ENCODE measurements around the gene AUTS2.
"Not testable (repeated sequence)": the region's sequence is repeated elsewhere in the genome, so short reads cannot be mapped to it uniquely, and the experiment has no call there.

AUTS2 gene

DNA sequence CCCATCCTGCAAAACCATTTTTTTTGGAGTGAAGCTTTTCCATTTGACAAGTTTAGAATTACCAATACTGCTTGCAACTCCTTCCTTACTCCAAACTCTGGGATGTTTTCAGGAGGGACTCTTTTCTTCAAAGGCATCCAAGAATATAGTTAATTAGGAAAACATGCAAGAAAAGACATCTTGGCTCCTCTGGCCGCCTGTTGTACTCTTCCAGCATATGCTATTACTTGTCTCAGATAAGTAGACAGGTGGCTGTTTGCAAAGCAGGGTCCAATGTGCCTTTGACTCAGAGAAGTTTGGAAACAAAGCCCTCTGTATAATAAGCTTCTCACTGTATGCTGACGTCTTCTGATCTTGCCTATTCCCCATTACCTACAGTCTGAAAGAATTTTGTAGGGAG is 746.5 kb downstream of the AUTS2 start:
- DNase-seq = no peak

GRCh38 chr7:70346844-70347462 is 748.7 kb downstream of the AUTS2 start:
- DNase-seq = peak; percentile 11

DNA sequence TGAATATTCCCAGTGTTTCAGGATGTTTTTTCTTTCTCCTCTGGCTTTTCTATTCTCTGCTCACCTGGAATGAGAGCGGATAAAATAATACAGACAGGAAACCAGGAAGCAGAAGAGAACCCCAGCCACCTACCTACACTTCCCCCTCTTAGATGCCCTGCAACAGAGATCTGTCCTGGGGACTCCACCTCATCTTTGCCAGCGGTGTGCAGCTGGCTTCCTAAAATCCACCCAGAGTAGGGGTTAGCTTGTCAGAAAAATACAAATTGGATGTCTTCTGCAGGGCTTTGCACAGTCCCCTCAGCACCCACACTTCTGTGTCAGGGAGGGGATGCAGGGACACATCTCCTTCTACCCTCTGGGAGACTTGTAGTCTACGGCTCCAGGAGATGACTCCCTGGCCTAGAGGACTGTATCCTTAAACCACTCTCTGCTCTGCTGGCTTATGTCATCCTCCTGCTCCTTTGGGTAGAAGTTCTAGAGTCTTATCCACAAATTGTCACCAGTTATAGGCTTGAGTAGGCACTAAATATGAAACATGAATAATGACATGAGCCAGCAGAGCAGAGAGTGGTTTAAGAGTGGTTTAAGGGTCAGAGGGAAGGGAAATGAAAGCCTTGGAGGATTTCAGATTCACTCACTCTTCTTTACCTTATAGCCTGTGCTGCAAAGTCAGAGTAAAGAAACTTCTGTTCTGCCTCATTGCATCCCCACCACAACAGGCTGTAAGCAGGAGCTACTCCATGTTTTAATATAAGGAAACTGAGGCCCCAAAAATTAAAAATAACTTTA is 749.4 kb downstream of the AUTS2 start:
- DNase-seq = peak; percentile 43

- no peak for DNase-seq
Observed at GRCh38 chr7:70349031-70349430, 750.8 kb downstream of the AUTS2 start.

- no peak for DNase-seq
Observed at GRCh38 chr7:70349819-70350218, 751.5 kb downstream of the AUTS2 start.

DNA sequence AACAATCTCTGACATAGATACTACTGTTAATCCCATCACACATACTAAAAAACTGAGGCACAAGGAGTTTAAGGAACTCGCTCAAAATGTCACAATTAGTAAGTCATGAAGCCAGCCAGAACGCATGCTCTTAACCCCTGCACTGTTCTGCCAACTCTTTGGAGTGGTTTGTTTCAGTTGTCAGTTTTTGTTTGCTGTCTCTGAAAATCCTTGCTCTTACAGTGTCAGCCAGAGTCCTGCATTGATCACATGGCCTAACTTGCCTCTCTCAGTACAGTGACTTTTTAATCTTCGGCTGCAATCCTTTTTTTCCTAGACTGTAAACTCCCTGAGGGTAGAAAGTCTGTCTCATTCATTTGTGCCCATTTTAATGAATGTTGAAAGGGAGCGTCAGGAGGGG is 753.8 kb downstream of the AUTS2 start:
- DNase-seq = no peak

- no peak for DNase-seq
Observed at GRCh38 chr7:70352906-70353305, 754.6 kb downstream of the AUTS2 start.

- no peak for DNase-seq
Observed at GRCh38 chr7:70353330-70353945, 755.2 kb downstream of the AUTS2 start.

DNA sequence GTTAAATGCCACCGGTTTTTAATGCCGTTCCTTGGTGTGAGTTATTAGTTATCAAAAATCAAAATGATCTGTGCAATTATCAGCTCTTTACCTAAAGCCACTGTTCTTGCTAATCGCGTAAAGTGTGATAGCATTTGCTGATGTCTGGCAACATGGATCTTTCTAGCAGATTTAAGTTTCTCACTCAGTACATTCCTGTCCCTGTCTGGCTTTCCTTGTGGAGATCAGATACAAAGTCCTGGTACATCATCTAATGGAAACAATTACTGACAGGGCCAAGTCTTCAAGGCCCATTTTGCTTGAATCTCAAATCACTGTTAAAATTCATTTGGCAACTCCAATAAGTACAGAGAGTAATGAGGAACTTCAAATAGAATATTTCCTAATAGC is 755.7 kb downstream of the AUTS2 start:
- no peak for DNase-seq

DNA sequence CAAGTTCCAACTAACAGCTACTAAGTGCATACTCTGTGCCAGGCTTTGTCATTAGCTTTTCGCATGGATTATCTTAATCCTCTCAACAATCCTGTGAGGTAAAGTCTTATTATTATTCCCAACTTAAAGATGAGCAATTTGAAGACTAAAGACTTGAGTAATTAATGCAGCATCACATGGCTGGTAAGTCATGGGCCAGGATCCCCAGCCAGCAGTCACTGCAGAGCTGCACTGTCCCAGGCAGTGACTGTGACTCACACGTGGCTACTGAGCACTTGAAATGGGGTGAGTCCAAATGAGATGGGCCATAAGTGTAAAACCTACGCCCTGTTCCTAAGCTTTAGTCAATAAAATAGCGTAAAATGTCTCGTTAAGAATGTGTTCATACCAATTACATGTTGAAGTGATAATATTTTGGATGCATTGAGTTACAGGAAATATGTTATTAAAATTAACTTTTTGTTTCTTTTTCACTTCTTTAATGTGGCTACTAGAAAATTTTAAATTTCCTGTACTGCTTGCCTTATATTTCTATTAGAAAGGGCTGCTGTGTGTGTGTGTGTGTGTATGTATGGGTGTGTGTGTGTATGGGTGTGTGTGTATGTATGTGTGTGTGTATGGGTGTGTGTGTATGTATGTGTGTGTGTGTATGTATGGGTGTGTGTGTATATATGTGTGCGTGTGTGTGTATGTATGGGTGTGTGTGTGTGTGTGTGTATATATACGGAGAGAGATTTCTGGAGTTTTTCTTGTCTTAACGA is 756.3 kb downstream of the AUTS2 start:
- no peak for DNase-seq

DNA sequence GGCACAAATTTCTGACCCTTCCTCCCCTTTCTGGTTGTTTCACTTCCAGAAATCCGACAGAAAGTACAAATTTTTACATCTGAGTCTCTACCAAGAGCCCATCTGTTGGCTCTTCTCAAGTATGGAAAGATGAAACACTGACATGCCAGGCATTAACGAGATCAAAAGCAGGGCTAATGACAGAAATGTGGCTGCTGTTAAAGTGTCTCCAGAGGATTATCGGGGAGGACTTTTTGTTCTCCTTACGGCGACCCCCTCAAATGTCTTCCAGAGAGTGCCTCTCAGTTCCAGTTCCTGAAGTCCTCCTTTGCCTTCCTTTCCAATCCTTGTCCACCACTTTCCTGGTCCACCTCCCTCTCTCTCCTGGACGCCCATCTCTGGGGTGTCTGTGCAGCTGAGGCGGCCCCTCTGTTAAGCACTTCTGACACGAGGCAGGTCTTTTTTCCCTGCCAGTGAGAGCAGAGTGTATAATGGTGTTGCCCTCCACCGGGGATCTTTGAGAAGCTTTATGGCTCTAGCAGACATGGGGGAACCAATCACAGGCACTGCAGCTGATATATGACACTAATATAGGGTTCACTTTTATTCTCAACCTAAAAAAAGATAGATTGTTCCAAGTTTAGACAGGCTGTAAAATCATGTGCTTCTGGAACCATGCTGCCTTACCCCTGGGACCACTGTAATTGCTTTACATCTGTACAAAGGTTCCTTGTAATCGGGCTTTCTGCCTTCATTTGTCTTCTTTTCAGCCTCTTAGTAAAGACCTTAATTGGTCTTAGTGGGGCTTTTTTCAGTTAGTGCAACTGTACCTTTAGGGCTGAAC is 757.1 kb downstream of the AUTS2 start:
- DNase-seq = no peak

- DNase-seq = no peak
Observed at GRCh38 chr7:70356085-70356786, 758.0 kb downstream of the AUTS2 start.

- no peak for DNase-seq
Observed at GRCh38 chr7:70356787-70357328, 758.6 kb downstream of the AUTS2 start.

DNA sequence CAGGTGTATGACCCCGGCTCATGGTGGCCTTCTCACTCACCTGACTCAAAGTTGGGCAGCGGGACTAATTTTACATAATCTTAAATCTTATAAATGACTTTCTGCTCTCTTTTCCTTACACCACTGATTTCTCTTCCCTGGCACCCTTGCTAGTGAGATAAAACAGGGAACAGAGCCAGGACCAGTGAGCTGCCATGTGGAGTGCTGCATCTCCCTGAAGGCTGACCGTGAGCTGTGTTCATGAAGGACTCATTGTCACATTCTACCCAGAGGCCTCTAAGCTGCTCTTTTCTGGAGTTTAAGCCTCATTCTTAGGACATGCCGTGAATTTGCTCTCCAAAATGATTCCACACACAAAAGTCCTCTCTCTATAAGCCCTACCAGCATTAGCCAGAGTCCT is 762.3 kb downstream of the AUTS2 start:
- no peak for DNase-seq

DNA sequence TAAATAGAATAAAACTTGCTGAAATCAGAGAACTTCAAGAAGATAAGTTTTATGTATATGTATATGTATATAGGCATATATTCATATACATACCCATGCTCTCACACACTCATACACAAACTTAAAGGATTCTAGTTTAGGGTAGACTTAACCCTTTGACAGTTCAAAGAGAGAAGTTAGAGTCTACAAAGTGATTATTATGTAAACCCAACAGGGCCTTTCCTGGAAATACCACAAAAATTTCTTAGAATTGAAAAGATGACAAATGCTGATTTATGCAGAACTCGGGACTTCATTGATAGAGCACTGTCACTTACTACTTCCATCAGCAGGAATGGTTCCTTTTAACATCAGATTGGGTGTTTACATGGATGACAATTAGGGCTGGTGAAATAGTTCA is 763.5 kb downstream of the AUTS2 start:
- DNase-seq = peak; percentile 41

DNA sequence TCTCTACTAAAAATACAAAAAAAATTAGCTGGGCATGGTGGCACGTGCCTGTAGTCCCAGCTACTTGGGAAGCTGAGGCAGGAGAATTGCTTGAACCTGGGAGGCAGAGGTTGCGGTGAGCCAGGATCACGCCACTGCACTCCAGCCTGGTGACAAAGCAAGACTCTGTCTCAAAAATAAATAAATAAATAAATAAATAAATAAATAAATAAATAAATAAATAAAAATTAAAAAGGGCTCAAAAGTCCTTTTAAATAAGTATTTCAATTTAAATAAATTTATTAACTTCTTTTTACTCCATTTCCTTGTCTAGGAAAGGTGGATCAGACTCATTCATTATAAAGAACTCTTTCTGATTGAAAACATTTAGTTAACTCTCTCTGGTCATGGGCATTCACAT is 766.1 kb downstream of the AUTS2 start:
- DNase-seq = not testable (repeated sequence)

DNA sequence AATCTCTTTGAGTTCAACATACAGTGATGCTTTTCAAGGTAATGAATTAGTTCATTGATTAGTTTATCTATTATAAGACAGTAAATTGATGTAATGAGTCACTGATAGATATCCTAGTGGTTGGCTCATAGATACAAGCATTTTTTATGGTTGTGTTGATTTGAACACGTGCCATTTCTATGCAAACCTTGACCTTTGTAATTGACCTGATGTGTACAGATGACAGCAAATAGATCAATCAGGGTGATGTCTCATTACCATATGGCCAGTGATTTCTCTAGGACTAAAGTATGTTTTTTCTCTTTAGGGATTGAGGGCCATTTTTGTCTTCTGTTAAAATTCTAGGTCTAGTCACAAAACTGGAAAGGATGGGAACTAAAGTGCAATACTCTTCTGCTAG is 773.4 kb downstream of the AUTS2 start:
- no peak for DNase-seq

GRCh38 chr7:70372768-70373515 is 774.7 kb downstream of the AUTS2 start:
- no peak for DNase-seq

- no peak for DNase-seq
Observed at GRCh38 chr7:70374772-70375533, 776.7 kb downstream of the AUTS2 start.

DNA sequence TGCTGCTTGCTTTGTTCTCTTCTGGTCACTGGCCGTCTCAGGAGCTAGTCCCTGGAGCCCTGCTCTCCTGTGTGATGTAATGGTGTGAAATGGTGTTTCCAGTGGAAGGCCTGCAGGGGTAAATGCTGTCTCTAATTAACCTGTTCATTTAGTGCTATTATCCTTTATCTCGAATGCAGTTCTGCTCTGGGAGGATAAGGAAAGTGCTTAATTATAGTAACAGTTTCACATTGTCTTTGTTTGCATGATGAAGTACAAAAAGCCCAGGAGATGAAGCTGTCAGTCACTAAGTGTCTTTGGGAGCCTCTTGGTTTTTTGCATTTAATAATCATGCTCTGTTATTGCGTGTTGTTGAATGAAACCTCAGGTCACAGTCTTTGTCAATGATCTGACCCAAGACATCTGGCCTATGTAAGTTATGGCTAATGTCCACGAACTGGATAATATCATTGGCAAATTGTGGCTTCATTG is 778.3 kb downstream of the AUTS2 start:
- no peak for DNase-seq

All from activated CD4-positive, alpha-beta T cell treated with anti-CD3 and anti-CD28 coated beads, Interleukin-2, amount 50 U/mL, for 16 hours (primary cell).